ENCODE measurements around the gene FBXL16. TPM values are rescaled to one million over a fixed set of nuclear protein-coding genes. Genes with fewer than 3 reads are reported as not detected.

FBXL16 gene
- total and polyA plus RNA-seq, 2 of the 13 experiments (the other 11 are each of a cell fraction or from before 2014, with no cell fraction given), result 0.22 to 2.0 TPM

- TF ChIP-seq XBP1 (CRISPR knock-in tag; IDR thresholded peaks at IDR 0.05) (no peak), HMGA1 (CRISPR knock-in tag; conservative IDR thresholded peaks at IDR 0.05) (no peak), BHLHE40 (IDR thresholded peaks at IDR 0.05; ENCODE audit: low read length) (peak; percentile 81), ZBTB39 (CRISPR knock-in tag; IDR thresholded peaks at IDR 0.05) (no peak), SP2 (CRISPR knock-in tag; IDR thresholded peaks at IDR 0.05) (peak; percentile 40; the same call in 1 of the 2 replicates), ZNF607 (CRISPR knock-in tag; IDR thresholded peaks at IDR 0.05; ENCODE audit: borderline replicate concordance) (peak; percentile 52; the same call in 1 of the 2 replicates), SOX6 (IDR thresholded peaks at IDR 0.05) (no peak), SOX6 (CRISPR knock-in tag; IDR thresholded peaks at IDR 0.05) (no peak), ZBTB4 (CRISPR knock-in tag; IDR thresholded peaks at IDR 0.05; ENCODE audit: borderline replicate concordance) (no peak), FOXP4 (CRISPR knock-in tag; IDR thresholded peaks at IDR 0.05) (no peak)
- TF ChIP-seq, protein P1, sequence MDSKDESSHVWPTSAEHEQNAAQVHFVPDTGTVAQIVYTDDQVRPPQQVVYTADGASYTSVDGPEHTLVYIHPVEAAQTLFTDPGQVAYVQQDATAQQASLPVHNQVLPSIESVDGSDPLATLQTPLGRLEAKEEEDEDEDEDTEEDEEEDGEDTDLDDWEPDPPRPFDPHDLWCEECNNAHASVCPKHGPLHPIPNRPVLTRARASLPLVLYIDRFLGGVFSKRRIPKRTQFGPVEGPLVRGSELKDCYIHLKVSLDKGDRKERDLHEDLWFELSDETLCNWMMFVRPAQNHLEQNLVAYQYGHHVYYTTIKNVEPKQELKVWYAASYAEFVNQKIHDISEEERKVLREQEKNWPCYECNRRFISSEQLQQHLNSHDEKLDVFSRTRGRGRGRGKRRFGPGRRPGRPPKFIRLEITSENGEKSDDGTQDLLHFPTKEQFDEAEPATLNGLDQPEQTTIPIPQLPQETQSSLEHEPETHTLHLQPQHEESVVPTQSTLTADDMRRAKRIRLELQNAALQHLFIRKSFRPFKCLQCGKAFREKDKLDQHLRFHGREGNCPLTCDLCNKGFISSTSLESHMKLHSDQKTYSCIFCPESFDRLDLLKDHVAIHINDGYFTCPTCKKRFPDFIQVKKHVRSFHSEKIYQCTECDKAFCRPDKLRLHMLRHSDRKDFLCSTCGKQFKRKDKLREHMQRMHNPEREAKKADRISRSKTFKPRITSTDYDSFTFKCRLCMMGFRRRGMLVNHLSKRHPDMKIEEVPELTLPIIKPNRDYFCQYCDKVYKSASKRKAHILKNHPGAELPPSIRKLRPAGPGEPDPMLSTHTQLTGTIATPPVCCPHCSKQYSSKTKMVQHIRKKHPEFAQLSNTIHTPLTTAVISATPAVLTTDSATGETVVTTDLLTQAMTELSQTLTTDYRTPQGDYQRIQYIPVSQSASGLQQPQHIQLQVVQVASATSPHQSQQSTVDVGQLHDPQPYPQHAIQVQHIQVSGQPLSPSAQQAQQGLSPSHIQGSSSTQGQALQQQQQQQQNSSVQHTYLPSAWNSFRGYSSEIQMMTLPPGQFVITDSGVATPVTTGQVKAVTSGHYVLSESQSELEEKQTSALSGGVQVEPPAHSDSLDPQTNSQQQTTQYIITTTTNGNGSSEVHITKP (CRISPR knock-in tag; IDR thresholded peaks at IDR 0.05; ENCODE audit: low read depth), result no peak
- TF ChIP-seq, protein P2, sequence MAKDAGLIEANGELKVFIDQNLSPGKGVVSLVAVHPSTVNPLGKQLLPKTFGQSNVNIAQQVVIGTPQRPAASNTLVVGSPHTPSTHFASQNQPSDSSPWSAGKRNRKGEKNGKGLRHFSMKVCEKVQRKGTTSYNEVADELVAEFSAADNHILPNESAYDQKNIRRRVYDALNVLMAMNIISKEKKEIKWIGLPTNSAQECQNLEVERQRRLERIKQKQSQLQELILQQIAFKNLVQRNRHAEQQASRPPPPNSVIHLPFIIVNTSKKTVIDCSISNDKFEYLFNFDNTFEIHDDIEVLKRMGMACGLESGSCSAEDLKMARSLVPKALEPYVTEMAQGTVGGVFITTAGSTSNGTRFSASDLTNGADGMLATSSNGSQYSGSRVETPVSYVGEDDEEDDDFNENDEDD (CRISPR knock-in tag; IDR thresholded peaks at IDR 0.05; ENCODE audit: borderline replicate concordance), result no peak
Observed at GRCh38 chr16:739560-740458, 34.2 kb upstream of the FBXL16 start (continued).
